CD14-positive monocyte (primary cell): ENCODE measurements around the gene HYI. TPM values are rescaled to one million over a fixed set of nuclear protein-coding genes. Genes with fewer than 3 reads are reported as not detected.

ENCODE experiments used
- DNase-seq, 3 donors: peaks; one replicate each; pipeline ENCODE4 v3.0.0-alpha.2; 2011 to 2022
- H2AFZ ChIP-seq: 2 replicates; pipeline ENCODE4 v1.6.0; 2012; ENCODE audit warnings: mild to moderate bottlenecking, low read depth, low read length, inconsistent platforms; ENCODE audit not compliant: insufficient read depth, poor library complexity, severe bottlenecking
- H3K27ac ChIP-seq, 2 donors: 1 replicate in 1 of 2; 2 replicates in 1 of 2; pipeline ENCODE4 v1.5.1; 2012 to 2013; ENCODE audit warnings: low read length in 2 of 2, control low read depth in 1 of 2, inconsistent platforms in 1 of 2, low read depth in 1 of 2, mild to moderate bottlenecking in 1 of 2
- H3K27me3 ChIP-seq, 2 donors: one replicate each; pipeline versions ENCODE4 v1.6.0 to v1.6.1; 2011 to 2013; ENCODE audit warnings: low read length in 2 of 2; ENCODE audit not compliant: control insufficient read depth in 2 of 2, insufficient read depth in 2 of 2
- H3K36me3 ChIP-seq, 2 donors: replicated peaks in 1 of 2; 1 replicate in 1 of 2; 2 replicates in 1 of 2; pipeline versions ENCODE4 v1.5.1 to v1.6.1; 2012 to 2013; ENCODE audit warnings: low read length in 2 of 2, control low read depth in 1 of 2, inconsistent platforms in 1 of 2, mild to moderate bottlenecking in 1 of 2; ENCODE audit not compliant: insufficient read depth in 2 of 2, control insufficient read depth in 1 of 2
- H3K4me1 ChIP-seq, 2 donors: 1 replicate in 1 of 2; 2 replicates in 1 of 2; pipeline versions ENCODE4 v1.5.1 to v1.6.1; 2012 to 2013; ENCODE audit warnings: low read length in 2 of 2, control low read depth in 1 of 2, inconsistent platforms in 1 of 2, mild to moderate bottlenecking in 1 of 2, moderate library complexity in 1 of 2; ENCODE audit not compliant: insufficient read depth in 2 of 2, control insufficient read depth in 1 of 2
- H3K4me2 ChIP-seq: replicated peaks from 2 replicates; pipeline ENCODE3; 2012; ENCODE audit warnings: low read length, moderate library complexity, mild to moderate bottlenecking; ENCODE audit not compliant: poor library complexity, severe bottlenecking; ENCODE audit errors: extremely low read depth
- H3K4me3 ChIP-seq, 3 experiments: fragments of 200-600 bp in 1 of 3; sonication (generic) in 1 of 3; replicated peaks in 1 of 3; 1 replicate in 2 of 3; 2 replicates in 1 of 3; pipeline ENCODE4 v1.5.1; 2011 to 2013; ENCODE audit warnings: low read length in 3 of 3, mild to moderate bottlenecking in 3 of 3, control low read depth in 2 of 3, low read depth in 2 of 3, inconsistent platforms in 1 of 3, moderate library complexity in 1 of 3
- H3K79me2 ChIP-seq: 2 replicates; pipeline ENCODE4 v1.6.0; 2012; ENCODE audit warnings: mild to moderate bottlenecking, control low read depth, inconsistent platforms, low read length, moderate library complexity; ENCODE audit not compliant: insufficient read depth
- H3K9ac ChIP-seq: 2 replicates; pipeline ENCODE4 v1.6.0; 2017; ENCODE audit warnings: low read length, mild to moderate bottlenecking; ENCODE audit not compliant: insufficient read depth, poor library complexity, severe bottlenecking
- H3K9me3 ChIP-seq, 2 donors: replicated peaks in 1 of 2; 1 replicate in 1 of 2; 2 replicates in 1 of 2; pipeline versions ENCODE4 v1.5.1 to v1.6.1; 2012 to 2013; ENCODE audit warnings: low read length in 2 of 2, control low read depth in 1 of 2; ENCODE audit not compliant: control insufficient read depth in 1 of 2, insufficient read depth in 1 of 2
- H4K20me1 ChIP-seq: 2 replicates; pipeline ENCODE4 v1.6.0; 2012; ENCODE audit warnings: mild to moderate bottlenecking, low read length, control low read depth, moderate library complexity; ENCODE audit not compliant: insufficient read depth
- H3K27ac Mint-ChIP-seq, 7 donors: one replicate each; pipeline ENCODE4 v1.8.0; 2020; ENCODE audit warnings: mild to moderate bottlenecking in 7 of 7, mixed read lengths in 7 of 7, moderate library complexity in 6 of 7, inconsistent platforms in 2 of 7
- H3K27me3 Mint-ChIP-seq, 3 donors: one replicate each; pipeline ENCODE4 v1.8.0; 2021 to 2022; ENCODE audit warnings: low read depth in 3 of 3, mild to moderate bottlenecking in 3 of 3, mixed read lengths in 3 of 3, moderate library complexity in 3 of 3, inconsistent platforms in 1 of 3
- H3K36me3 Mint-ChIP-seq, 2 donors: one replicate each; pipeline ENCODE4 v1.8.0; 2020; ENCODE audit warnings: mixed read lengths in 2 of 2, inconsistent platforms in 1 of 2, mild to moderate bottlenecking in 1 of 2
- H3K4me1 Mint-ChIP-seq: one replicate; pipeline ENCODE4 v1.8.0; 2020; ENCODE audit warnings: mild to moderate bottlenecking, mixed read lengths
- H3K4me3 Mint-ChIP-seq, 2 donors: one replicate each; pipeline ENCODE4 v1.8.0; 2020; ENCODE audit warnings: mild to moderate bottlenecking in 2 of 2, mixed read lengths in 2 of 2, moderate library complexity in 1 of 2
- H3K9me3 Mint-ChIP-seq, 7 donors: one replicate each; pipeline ENCODE4 v1.8.0; 2020 to 2022; ENCODE audit warnings: mixed read lengths in 7 of 7, mild to moderate bottlenecking in 6 of 7, moderate library complexity in 6 of 7, inconsistent platforms in 2 of 7
- CTCF ChIP-seq: fragments of 200-600 bp; IDR thresholded peaks from one replicate; pipeline ENCODE4 v1.8.0; 2022; ENCODE audit warnings: antibody characterized with exemption, mild to moderate bottlenecking
- WGBS: methylation state at CpG from one replicate; pipeline ENCODE4 v1.1.5; 2013; ENCODE audit warnings: missing lambda C conversion rate; ENCODE audit not compliant: insufficient coverage; 5-methylcytosine and 5-hydroxymethylcytosine counted together
- intact Hi-C, 2 donors: fragments of 100-400 bp; cut with micrococcal nuclease; formaldehyde crosslinking; loops; one replicate each; pipeline versions ENCODE4 v1.15.0 to v1.15.1; 2023
- polyA plus RNA-seq, 3 donors: library from polyadenylated mRNA; depleted of rRNA in 1 of 3; unstranded in 2 of 3; stranded (reverse) in 1 of 3; fragments of 300-500 nt in 2 of 3; fragments of >200 nt in 1 of 3; fragmentation: Illumina TruSeq in 2 of 3; gene quantifications; 1 replicate in 2 of 3; 2 replicates in 1 of 3; pipeline ENCODE4 v1.2.3, GENCODE V29; 2012 to 2021

The HYI gene
- polyA plus RNA-seq, 3 donors = 0.74 to 7.2 (median 1.6) TPM

- no peaks in the 10 kb centered on the region for H3K27me3 ChIP-seq
- no CpG with 5 or more reads among the region's 2 CpGs for WGBS
- Mint-ChIP-seq H3K27me3 (peaks cover 0 to 4% (median 2%) of the 10 kb centered on the region in 3 donors), H3K27ac (no peak overlapping the region), H3K36me3 (no peaks in the 10 kb centered on the region), H3K4me1 (peaks cover 9% of the 10 kb centered on the region), H3K4me3 (no peak overlapping the region), H3K9me3 (peaks cover 7 to 38% (median 28%) of the 10 kb centered on the region in 7 donors)
- no peak overlapping the region for H3K4me2 ChIP-seq
- H3K36me3 ChIP-seq = no peaks in the 10 kb centered on the region
- H4K20me1 ChIP-seq = no peaks in the 10 kb centered on the region
- no peak overlapping the region for H3K27ac ChIP-seq
- H3K9me3 ChIP-seq = peaks cover 13% of the 10 kb centered on the region in 2 donors
- TF ChIP-seq CTCF = no peak
- H3K9ac ChIP-seq = no peak overlapping the region
- intact Hi-C loops = no loop called here
- H3K4me3 ChIP-seq = no peak overlapping the region
- H3K79me2 ChIP-seq = no peaks in the 10 kb centered on the region
- no peaks in the 10 kb centered on the region for H3K4me1 ChIP-seq
- no peak for DNase-seq
- H2AFZ ChIP-seq = no peak overlapping the region
These were observed 30.6 kb upstream of the HYI start for GRCh38 chr1:43484367-43484766.

GRCh38 chr1:43482215-43482614 lies 28.5 kb upstream of the HYI start:
- no peak for TF ChIP-seq CTCF
- Histone ChIP-seq H3K27me3 (no peaks in the 10 kb centered on the region), H3K4me1 (no peaks in the 10 kb centered on the region), H3K27ac (no peak overlapping the region), H3K9ac (no peak overlapping the region), H3K9me3 (peaks cover under 1 to 5% of the 10 kb centered on the region in 2 donors), H3K4me2 (no peak overlapping the region), H3K36me3 (no peaks in the 10 kb centered on the region), H3K79me2 (no peaks in the 10 kb centered on the region), H4K20me1 (no peaks in the 10 kb centered on the region), H3K4me3 (no peak overlapping the region), H2AFZ (no peak overlapping the region)
- no peak for DNase-seq
- peaks cover 9% of the 10 kb centered on the region for H3K4me1 Mint-ChIP-seq
- H3K27me3 Mint-ChIP-seq = peaks cover 0 to 3% (median 2%) of the 10 kb centered on the region in 3 donors
- H3K36me3 Mint-ChIP-seq = no peaks in the 10 kb centered on the region
- intact Hi-C loops = no loop called here
- H3K9me3 Mint-ChIP-seq = peaks cover 2 to 18% (median 7%) of the 10 kb centered on the region in 7 donors
- no CpG with 5 or more reads among the region's 1 CpG for WGBS
- no peak overlapping the region for H3K27ac Mint-ChIP-seq
- H3K4me3 Mint-ChIP-seq = no peak overlapping the region
